IMR-90 (cell line): Measurements from ENCODE around the gene ZMAT5. TPM values are rescaled to one million over a fixed set of nuclear protein-coding genes. Genes with fewer than 3 reads are reported as not detected.

Experiments
- ATAC-seq: fragments of 200-7000 bp; cut with Tn5 transposase; 2 replicates; pipeline ENCODE4 v1.9.1; 2020; ENCODE audit warnings: low read depth, mild to moderate bottlenecking, moderate library complexity
- BruUV-seq: library from RNA; stranded (reverse); fragments of 400-500 nt; replicated peaks from 2 replicates; lab custom pipeline; 2021; lab: Mats Ljungman, UMichigan
- CTCF ChIA-PET: fragments of 300-600 bp; formaldehyde crosslinking; extraction: SDS; loops from one replicate; lab custom pipeline; 2021; ENCODE audit warnings: antibody characterized with exemption; lab: Yijun Ruan, JAX
- POLR2A ChIA-PET: fragments of 300-600 bp; sonication (Branson Sonifier 250); formaldehyde crosslinking; loops from one replicate; lab custom pipeline; 2022; ENCODE audit warnings: antibody characterized with exemption; ENCODE audit not compliant: unreplicated experiment; lab: Charles Lee
- DNase-seq: peaks from one replicate; pipeline ENCODE4 v3.0.0; 2013
- H2AFZ ChIP-seq: replicated peaks from 2 replicates; pipeline ENCODE3; 2013; ENCODE audit warnings: low read length, mild to moderate bottlenecking; ENCODE audit not compliant: poor library complexity
- H2AK5ac ChIP-seq: 2 replicates; pipeline ENCODE4 v1.6.1; 2013; ENCODE audit warnings: low read depth, low read length, inconsistent platforms
- H2AK9ac ChIP-seq: replicated peaks from 2 replicates; pipeline ENCODE3; 2013; ENCODE audit warnings: mild to moderate bottlenecking, low read depth, low read length, moderate library complexity; ENCODE audit not compliant: poor library complexity
- H2BK120ac ChIP-seq: 2 replicates; pipeline ENCODE4 v1.6.1; 2013; ENCODE audit warnings: low read depth, low read length, inconsistent platforms
- H2BK15ac ChIP-seq: 3 replicates; pipeline ENCODE4 v1.6.1; 2013; ENCODE audit warnings: low read depth, low read length, inconsistent platforms
- H2BK20ac ChIP-seq: 2 replicates; pipeline ENCODE4 v1.6.1; 2013; ENCODE audit warnings: low read depth, mild to moderate bottlenecking, inconsistent platforms, low read length, moderate library complexity
- H2BK5ac ChIP-seq: 2 replicates; pipeline ENCODE4 v1.6.1; 2013; ENCODE audit warnings: mild to moderate bottlenecking, low read depth, low read length, inconsistent platforms; ENCODE audit not compliant: poor library complexity, severe bottlenecking
- H3K14ac ChIP-seq: replicated peaks from 2 replicates; pipeline ENCODE4 v1.6.1; 2013; ENCODE audit warnings: low read depth, low read length, inconsistent platforms
- H3K18ac ChIP-seq: 2 replicates; pipeline ENCODE4 v1.6.1; 2013; ENCODE audit warnings: low read depth, low read length, control low read depth
- H3K23ac ChIP-seq: 2 replicates; pipeline ENCODE4 v1.6.1; 2013; ENCODE audit warnings: low read depth, low read length, inconsistent platforms
- H3K27ac ChIP-seq: 2 replicates; pipeline ENCODE4 v1.5.1; 2013; ENCODE audit warnings: mild to moderate bottlenecking, control low read depth, low read length; ENCODE audit not compliant: insufficient read depth
- H3K27me3 ChIP-seq: 2 replicates; pipeline ENCODE4 v1.6.1; 2013; ENCODE audit warnings: low read length; ENCODE audit not compliant: control insufficient read depth, insufficient read depth
- H3K36me3 ChIP-seq: 2 replicates; pipeline ENCODE4 v1.6.1; 2013; ENCODE audit warnings: low read length, mixed read lengths; ENCODE audit not compliant: control insufficient read depth, insufficient read depth
- H3K4ac ChIP-seq: 2 replicates; pipeline ENCODE4 v1.6.1; 2013; ENCODE audit warnings: low read depth, low read length, inconsistent platforms
- H3K4me1 ChIP-seq: 2 replicates; pipeline ENCODE4 v1.6.1; 2013; ENCODE audit warnings: low read length, mixed read lengths; ENCODE audit not compliant: control insufficient read depth, insufficient read depth
- H3K4me2 ChIP-seq: 2 replicates; pipeline ENCODE4 v1.6.1; 2013; ENCODE audit warnings: low read depth, mild to moderate bottlenecking, control low read depth, low read length, moderate library complexity
- H3K4me3 ChIP-seq: 2 replicates; pipeline ENCODE4 v1.5.1; 2013; ENCODE audit warnings: low read depth, mild to moderate bottlenecking, control low read depth, low read length, moderate library complexity; ENCODE audit not compliant: insufficient read depth
- H3K56ac ChIP-seq: 2 replicates; pipeline ENCODE4 v1.6.1; 2013; ENCODE audit warnings: low read length, inconsistent platforms; ENCODE audit not compliant: insufficient read depth; ENCODE audit errors: extremely low read depth
- H3K79me1 ChIP-seq, 2 experiments: 2 replicates each; pipeline ENCODE4 v1.6.1; 2013; ENCODE audit warnings: low read length in 2 of 2, inconsistent platforms in 1 of 2, low read depth in 1 of 2
- H3K9ac ChIP-seq: 2 replicates; pipeline ENCODE4 v1.6.1; 2013; ENCODE audit warnings: low read depth, low read length, control low read depth
- H3K9me1 ChIP-seq: 2 replicates; pipeline ENCODE4 v1.6.1; 2013; ENCODE audit warnings: low read length, inconsistent platforms; ENCODE audit not compliant: insufficient read depth
- H3K9me3 ChIP-seq: 2 replicates; pipeline ENCODE4 v1.6.1; 2013; ENCODE audit warnings: low read length; ENCODE audit not compliant: control insufficient read depth, insufficient read depth
- H4K20me1 ChIP-seq: 2 replicates; pipeline ENCODE4 v1.6.1; 2013; ENCODE audit warnings: low read length, inconsistent platforms; ENCODE audit not compliant: insufficient read depth
- H4K5ac ChIP-seq: 2 replicates; pipeline ENCODE4 v1.6.1; 2013; ENCODE audit warnings: mild to moderate bottlenecking, low read depth, low read length, control low read depth
- H4K8ac ChIP-seq, 2 experiments: 2 replicates each; pipeline ENCODE4 v1.6.1; 2013; ENCODE audit warnings: low read depth in 2 of 2, low read length in 2 of 2, control low read depth in 1 of 2, inconsistent platforms in 1 of 2
- H4K91ac ChIP-seq: 2 replicates; pipeline ENCODE4 v1.6.1; 2013; ENCODE audit warnings: low read depth, low read length, inconsistent platforms; ENCODE audit not compliant: insufficient read depth
- NFE2L2 ChIP-seq: fragments of 150-350 bp; IDR thresholded peaks from 2 replicates; pipeline ENCODE4 v1.6.1; 2016; ENCODE audit warnings: low read depth, mild to moderate bottlenecking, low read length
- WGBS, 2 experiments: methylation state at CpG; one replicate each; pipeline versions ENCODE4 v1.1.5 to v1.1.7; 2013; ENCODE audit warnings: missing lambda C conversion rate in 2 of 2; ENCODE audit not compliant: insufficient read length in 1 of 2; ENCODE audit errors: extremely low coverage in 2 of 2; 5-methylcytosine and 5-hydroxymethylcytosine counted together
- dilution Hi-C: fragments of 300-500 bp; cut with HindIII; formaldehyde crosslinking; loops from one replicate; pipeline ENCODE4 v1.14.3; 2018; ENCODE audit warnings: low sequenced_read_pairs; ENCODE audit not compliant: unreplicated experiment
- in situ Hi-C: fragments of 300-500 bp; cut with MboI; formaldehyde crosslinking; loops from 3 replicates; pipeline ENCODE4 v1.14.3; 2019; ENCODE audit warnings: low sequenced_read_pairs, inconsistent platforms, mixed read lengths
- intact Hi-C: fragments of 100-400 bp; cut with micrococcal nuclease; formaldehyde crosslinking; loops from 2 replicates; pipeline ENCODE4 v1.10.0; 2022
- polyA plus RNA-seq, 3 experiments: library from polyadenylated mRNA; depleted of rRNA; stranded (reverse); fragments of >200 nt; gene quantifications; 2 replicates each; pipeline ENCODE4 v1.2.3, GENCODE V29; 2012; ENCODE audit warnings: low replicate concordance in 1 of 3
- total RNA-seq: library from RNA; depleted of rRNA; stranded (reverse); fragments of >200 nt; gene quantifications from 2 replicates; pipeline ENCODE4 v1.2.3, GENCODE V29; 2012

Gene ZMAT5
- total and polyA plus RNA-seq, 2 of the 4 experiments (the other 2 are of a cell fraction): 21.7 to 31.8 TPM

GRCh38 chr22:29795663-29796062, 28.9 kb upstream of the ZMAT5 start:
- intact Hi-C loops (no loop called here), in situ Hi-C loops (no loop called here), dilution Hi-C loops (no loop called here)
- H3K4me1 ChIP-seq: peaks cover 10% of the 10 kb centered on the region
- no peak overlapping the region for H2AFZ ChIP-seq
- no peak overlapping the region for H2BK20ac ChIP-seq
- no peak overlapping the region for H2AK9ac ChIP-seq
- ChIA-PET POLR2A (no interaction called here), CTCF (interaction anchor here (0.6 kb wide), 1 partner anchor 232 kb away, joined by 3 read pairs; no protein-coding TSS in a partner anchor)
- no peak overlapping the region for H3K56ac ChIP-seq
- no peak overlapping the region for H2AK5ac ChIP-seq
- no peak overlapping the region for H3K27ac ChIP-seq
- no peak overlapping the region for H3K4me2 ChIP-seq
- DNase-seq: no peak
- H3K9ac ChIP-seq: no peak overlapping the region
- no peaks in the 10 kb centered on the region for H4K20me1 ChIP-seq
- peaks cover 11 to 23% of the 10 kb centered on the region in 2 experiments; a peak in 3 of 4 replicates for H3K79me1 ChIP-seq
- 60% methylated on average over 1 of the region's 5 CpGs; no CpG with 5 or more reads in 1 of the 2 experiments for WGBS, 2 experiments
- H3K9me3 ChIP-seq: no peaks in the 10 kb centered on the region
- ATAC-seq: no peak
- no peak overlapping the region for H2BK5ac ChIP-seq
- H2BK120ac ChIP-seq: no peak overlapping the region
- no peak overlapping the region for H3K4me3 ChIP-seq
- no peaks in the 10 kb centered on the region for H3K27me3 ChIP-seq
- H3K23ac ChIP-seq: no peak overlapping the region
- no peak overlapping the region for H4K91ac ChIP-seq
- peaks cover 20% of the 10 kb centered on the region for H3K9me1 ChIP-seq
- no peak for TF ChIP-seq NFE2L2
- no peak overlapping the region for H3K14ac ChIP-seq
- no peak overlapping the region for H3K4ac ChIP-seq
- no peak overlapping the region for H3K18ac ChIP-seq
- H4K5ac ChIP-seq: no peak overlapping the region
- no peak overlapping the region for H4K8ac ChIP-seq
- BruUV-seq: no TSS peak
- peaks cover 40% of the 10 kb centered on the region for H3K36me3 ChIP-seq
- no peak overlapping the region for H2BK15ac ChIP-seq
